ENCODE results near the gene KIAA1210.
A peak's percentile ranks its signal among the peaks of the same experiment; 100 is the strongest.

The KIAA1210 gene

DNA sequence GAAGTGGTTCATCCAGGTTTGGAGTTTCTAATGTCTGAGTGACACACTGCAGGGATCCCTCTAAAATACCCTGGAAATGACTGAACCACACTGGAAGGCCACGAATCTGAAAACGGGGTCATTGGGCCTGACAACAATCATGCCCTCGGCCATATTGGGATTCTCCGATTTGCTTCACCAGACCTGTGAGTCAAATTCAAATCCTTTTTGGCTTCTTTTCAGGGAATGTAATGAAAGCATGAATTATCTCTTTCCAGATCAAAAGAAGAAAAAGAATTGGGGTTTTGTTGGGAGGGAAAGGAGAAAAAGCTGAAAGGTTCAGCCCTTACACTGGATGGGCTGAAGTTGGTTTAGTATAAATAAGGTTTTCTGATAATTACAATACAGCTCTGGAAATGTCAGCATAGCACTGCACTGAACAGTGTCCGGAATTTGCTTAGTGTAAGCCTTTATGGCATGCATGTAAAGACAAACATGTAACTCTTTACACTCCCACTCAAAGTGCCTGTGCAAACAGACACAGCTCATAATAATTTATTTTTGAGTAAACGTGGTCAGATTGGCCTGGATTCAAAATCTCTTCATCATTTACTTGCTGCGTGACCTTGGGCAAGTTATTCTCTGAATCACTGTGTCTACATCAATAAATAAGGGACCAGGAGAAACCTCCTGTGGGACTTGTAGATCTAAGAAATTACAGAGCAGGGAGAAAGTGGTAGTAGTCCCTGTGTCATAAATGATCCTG, 33.4 kb downstream of the KIAA1210 start:
- FAIRE-seq, result no peak

DNA sequence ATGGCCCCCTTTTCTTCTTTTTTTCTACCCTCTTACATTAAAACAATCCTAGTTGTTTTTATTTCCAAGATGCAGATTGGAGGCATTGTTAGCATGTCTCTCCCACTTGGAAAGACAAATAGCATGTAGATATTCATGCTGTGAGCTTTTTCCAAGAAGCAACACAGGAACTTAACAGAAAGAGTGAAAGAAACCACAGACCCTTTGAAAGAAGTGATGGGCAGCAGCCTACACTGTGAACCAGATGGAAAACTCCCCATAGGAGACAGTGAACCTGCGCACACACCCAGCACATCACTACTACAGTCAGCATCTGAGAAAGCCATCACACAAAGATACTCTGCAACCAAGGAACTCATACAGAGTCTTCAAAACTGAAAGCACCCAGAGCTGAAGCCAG, 37.0 kb downstream of the KIAA1210 start:
- no peak for FAIRE-seq
- DNase-seq (ENCODE audit: low spot score), result no peak

More for the DNA sequence above, 33.4 kb downstream of the KIAA1210 start:
- DNase-seq (ENCODE audit: low spot score), result no peak

DNA sequence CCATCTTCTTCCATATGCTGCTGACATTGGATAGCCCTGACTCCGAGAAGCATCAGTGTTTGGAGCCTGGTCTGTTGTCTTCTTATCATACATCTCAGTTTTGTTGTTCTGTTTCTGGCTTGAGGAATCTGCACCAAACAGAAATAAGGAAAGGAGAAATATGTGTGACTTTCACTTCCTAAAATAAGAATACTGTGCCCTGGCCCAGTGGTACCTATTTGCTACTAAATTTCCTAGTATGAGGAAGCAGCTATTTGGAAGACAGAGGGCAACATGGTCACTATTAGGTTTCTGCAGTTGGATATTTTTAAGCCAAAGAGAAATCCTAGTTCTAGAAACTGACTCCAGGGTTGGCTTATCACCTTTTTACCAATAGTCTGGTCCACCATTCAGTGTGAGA, 38.0 kb downstream of the KIAA1210 start:
- FAIRE-seq (no peak), DNase-seq (ENCODE audit: low spot score) (no peak)

DNA sequence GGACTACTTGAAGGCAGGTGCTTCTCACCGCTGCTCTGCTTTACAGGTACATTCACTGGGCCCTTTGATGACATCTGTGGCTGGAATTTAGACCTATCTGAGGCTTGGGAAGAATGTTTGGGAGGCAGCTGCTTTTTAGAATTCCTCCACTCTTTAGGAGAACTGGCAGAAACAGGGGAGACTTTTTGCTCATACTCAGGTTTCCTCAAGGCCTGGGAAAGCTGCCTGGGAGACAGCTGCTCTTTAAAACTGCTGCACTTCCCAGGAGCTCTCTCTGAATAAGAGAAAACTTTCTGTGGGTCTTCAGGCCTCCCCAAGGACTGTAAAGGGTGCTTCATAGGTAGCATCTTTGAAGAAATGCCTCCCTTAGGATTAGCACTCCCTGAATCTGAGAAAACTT, 40.5 kb downstream of the KIAA1210 start:
- no peak for FAIRE-seq
- no peak for DNase-seq (ENCODE audit: low spot score)

DNA sequence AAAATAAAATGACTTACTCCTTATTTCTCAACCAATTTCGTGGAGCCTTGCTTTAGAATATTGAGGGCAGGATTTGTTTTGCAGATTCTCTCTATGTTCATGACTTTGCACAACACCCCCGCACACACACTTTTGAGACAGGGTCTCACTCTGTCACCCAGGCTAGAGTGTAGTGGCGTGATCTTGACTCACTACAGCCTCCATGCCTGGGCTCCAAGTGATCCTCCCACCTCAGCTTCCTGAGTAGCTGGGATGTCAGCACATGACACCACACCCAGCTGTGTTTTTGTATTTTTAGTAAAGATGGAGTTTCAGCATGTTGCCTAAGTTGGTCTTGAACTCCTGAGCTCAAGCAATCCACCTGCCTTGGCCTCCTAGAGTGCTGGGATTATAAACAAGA, 42.8 kb downstream of the KIAA1210 start:
- DNase-seq (ENCODE audit: low spot score) (no peak), FAIRE-seq (no peak)

DNA sequence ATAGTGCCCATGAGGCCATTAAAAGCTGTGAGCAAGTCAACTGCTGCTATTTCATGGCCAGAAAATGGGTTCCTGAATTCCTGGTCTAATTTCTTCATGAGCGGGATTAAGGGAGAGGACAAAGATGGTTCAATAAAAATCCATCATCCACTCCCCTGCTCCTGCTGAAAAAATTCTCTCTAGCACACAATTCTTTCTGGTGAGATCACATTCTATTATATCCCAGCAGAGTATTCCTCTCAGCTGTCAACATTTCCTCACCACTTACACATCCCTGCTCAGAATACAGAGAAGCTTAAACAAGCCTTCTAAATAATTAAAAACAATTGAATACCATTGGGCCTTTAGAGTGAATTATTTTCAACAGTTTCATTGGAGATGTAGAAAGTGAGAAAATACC, 45.3 kb downstream of the KIAA1210 start:
- DNase-seq (ENCODE audit: low spot score), result no peak
- FAIRE-seq, result no peak

DNA sequence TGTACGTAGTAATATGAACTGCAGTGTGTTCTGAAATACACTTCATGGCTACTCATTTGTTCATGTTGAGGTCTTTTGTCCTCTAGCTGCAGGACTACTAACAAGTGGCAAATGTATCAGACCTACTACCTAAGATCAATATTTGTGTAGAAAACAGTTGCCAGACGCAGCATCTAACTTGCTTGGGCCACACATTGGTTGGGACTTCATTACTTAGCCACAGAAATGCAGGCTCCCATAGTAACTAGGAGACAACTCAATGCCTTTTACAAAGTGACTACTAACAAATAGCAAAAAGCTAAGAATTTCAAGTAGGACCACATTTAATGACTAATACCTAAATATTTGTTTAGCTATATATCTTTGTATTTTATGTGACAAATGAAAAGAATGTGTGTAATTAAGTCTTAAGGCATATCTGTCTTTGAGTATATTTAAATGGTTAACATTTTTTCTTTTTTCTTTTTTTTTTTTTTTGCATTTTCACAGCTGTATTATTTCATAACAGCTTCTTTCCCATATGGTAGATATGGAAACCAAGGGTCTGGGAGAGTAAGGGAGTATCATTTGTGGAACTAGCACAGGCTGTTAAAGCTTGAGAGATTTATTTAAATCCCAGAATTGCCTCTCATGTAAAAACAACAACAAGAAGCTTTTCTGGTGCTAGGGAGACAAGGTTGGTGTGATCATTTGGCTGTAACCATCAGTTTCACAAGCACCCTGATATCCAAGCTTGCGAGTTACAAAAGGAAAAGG, 52.2 kb downstream of the KIAA1210 start:
- DNase-seq (ENCODE audit: low spot score) (no peak), FAIRE-seq (no peak)

DNA sequence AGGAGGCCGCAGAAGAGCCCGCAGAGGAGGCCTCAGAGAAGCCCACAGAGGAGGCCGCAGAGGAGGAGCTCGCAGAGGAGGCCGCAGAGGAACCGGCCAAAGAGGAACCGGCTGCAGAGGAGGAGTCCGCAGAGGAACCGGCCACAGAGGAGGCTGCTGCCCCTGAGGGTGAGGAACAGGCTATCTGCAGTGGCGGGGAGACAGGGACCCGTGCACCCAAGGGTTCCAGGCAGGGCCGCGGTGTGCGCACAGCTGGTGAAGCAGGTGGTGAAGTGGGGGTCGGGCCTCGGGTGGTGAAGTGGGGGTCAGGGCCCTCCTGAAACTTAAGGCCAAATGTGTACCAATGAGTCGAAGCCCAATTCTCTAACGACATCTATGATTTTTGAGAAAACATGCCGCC, 53.7 kb downstream of the KIAA1210 start:
- DNase-seq (ENCODE audit: low spot score), result no peak
- FAIRE-seq, result no peak

DNA sequence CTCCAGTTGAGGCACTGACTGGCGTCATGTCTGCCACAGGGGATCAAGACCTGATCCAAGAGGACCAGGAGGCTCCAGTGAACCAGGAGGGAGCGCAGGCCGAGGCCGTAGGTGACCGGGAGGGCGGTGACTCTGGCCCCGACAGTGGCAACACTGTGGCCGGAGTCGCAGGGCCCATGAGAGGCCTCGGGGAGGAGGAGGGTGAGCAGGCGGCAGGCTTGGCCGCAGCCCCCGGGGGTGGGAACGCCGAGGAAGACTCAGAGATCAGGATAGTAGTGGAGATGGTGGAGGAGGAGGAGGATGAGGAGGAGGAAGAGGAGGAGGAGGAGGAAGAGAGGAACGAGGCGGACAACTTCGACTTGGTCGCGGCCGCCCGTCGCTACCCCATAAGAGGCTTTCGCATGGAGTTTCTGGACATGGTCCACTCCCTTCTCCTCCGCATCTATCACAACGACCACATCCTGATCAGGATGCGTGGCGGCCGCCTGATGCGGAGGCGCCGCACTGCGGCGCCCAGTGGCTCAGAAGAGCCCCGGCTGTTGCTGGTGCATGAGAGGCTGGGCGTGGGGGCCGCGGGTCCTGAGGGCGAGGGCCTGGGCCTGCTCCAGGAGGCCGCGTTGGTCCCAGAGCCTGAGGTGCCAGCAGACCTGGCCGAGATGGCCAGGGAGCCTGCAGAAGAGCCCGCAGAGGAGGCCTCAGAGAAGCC, 54.3 kb downstream of the KIAA1210 start:
- FAIRE-seq (no peak), DNase-seq (ENCODE audit: low spot score) (no peak)

DNA sequence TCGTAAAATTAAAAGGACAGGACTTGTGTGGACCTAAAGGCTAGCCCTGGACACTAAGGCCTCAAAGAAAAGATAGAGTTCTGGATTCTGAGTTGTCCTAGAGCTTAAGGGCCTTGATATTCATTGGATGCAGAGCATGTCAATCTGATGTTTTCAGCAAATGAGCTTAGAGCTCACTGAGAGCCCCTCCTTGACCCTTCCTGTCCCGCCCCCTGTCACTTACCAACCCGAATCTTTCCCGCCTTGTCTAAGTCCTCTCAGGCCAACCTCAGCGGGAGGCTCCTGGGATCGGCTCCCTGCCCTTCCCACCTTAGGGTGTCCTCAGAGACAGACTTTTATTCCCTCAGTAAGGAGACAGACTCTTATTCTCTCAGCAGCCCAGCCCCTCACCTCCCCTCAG, 54.9 kb downstream of the KIAA1210 start, which contains the start of gene CT47C1:
CT47C1 (plus strand) TSS at position 250 of the 400 bp plus-strand sequence. CDS start 233 bp downstream, outside the sequence.
- DNase-seq (ENCODE audit: low spot score), result no peak
- no peak for FAIRE-seq

DNA sequence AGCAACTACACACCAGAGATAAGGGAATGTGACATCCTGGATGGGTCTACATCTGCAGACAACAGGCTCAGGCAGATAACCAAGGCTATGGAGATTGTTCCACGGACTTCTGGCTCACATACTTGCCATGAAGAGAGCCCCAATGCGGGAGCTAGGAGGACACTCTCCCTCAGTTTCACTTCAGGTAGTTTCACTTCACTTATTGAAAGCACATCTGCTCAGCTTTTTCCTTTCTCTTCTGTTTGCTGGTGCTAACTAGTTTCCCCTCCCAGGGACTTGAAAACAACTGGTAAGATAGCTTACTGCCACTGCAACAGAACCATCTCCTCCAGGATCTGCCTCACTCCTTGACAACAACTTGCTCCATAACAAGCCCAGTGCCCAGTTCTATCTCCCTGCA, 56.2 kb downstream of the KIAA1210 start:
- no peak for FAIRE-seq

DNA sequence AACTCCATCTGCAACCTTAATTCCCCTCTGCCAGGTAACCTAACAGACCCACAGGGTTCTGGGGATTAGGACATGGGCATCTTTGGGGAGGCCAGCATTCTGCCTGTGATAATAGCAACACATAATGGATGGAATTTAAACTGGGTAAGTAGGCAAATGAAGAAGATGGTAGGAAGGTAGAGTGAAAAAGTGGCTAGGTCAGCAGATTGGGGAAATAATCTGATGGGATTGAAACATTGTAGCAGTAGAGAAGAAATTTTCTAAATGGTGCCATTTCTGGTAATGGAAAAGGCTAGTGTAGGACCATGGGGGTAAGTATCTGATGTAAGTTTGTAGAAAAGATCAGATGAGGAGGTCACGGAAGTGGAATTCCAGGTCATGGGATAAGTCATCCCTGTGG, 57.9 kb downstream of the KIAA1210 start:
- no peak for DNase-seq (ENCODE audit: low spot score)

More for the DNA sequence above, 56.2 kb downstream of the KIAA1210 start:
- no peak for DNase-seq (ENCODE audit: low spot score)

DNA sequence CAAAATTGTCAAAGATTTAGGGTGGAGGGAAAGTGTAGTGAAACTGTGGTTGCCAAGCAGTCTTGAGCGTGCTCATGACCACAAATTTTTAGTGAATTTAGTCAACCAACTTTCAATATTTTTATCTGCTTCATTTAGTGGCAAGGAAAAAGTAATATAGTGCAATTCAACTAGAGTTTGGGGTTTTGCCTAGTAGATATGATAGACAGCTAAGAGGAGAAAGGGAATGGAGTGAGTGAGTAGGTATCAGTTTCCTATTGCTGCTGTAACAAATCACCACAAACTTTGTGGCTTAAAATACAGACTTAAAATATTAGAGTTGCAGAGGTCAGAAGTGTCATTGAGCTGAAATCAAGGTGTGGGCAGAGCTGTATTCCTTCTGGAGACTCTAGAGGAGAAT, 58.5 kb downstream of the KIAA1210 start:
- DNase-seq (ENCODE audit: low spot score) (no peak), FAIRE-seq (no peak)

More for the DNA sequence above, 57.9 kb downstream of the KIAA1210 start:
- FAIRE-seq, result no peak

DNA sequence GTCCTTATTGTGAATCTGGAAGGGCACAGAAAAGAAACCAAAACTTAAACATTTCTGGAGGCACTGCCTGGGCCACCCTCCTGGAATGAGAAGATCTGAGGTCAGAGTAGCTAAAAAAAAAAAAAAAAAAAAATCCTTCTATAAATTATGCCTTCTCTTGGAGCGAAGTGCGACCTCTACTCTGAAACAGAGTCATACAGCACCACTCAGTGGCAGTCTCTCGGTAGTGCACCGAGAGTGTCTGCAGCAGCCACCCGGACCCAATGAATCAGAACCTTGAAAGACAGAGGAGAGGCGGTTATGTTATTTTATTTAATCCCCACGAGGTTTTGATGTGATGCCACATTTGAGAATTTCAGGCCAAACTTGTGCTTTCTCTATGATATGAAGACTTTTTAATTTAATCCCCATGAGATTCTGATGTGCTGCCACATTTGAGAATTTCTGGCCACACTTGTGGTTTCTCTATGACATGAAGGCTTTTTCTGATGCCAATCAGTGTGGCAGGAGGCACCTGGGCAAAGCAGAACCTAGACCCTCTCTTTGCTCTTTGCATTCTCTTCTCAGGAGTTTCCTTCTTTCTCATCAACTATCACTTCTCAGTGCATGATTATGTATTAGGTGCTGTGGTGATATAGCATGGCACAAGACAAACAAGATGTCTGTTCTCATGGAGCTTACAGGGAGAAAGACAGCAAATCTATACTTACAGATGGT, 60.4 kb downstream of the KIAA1210 start:
- no peak for FAIRE-seq
- peak; percentile 30 for DNase-seq (ENCODE audit: low spot score)

DNA sequence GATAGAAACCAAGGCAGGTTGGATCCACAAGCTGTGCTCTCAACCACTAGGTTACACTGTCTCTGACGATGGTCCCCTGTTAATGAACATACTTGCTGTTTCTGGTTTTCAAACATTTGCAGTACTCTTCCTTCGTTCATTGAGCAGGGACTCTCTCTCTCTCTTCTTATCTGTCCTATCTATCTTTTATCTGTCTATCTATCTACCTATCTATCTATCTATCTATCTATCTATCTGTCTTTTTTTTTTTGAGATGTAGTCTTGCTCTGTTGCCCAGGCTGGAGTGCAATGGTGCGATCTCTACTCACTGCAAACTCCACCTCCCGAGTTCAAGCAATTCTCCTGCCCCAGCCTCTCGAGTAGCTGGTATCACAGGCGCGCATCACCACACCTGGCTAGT, 64.2 kb downstream of the KIAA1210 start:
- no peak for FAIRE-seq
- DNase-seq (ENCODE audit: low spot score), result no peak

DNA sequence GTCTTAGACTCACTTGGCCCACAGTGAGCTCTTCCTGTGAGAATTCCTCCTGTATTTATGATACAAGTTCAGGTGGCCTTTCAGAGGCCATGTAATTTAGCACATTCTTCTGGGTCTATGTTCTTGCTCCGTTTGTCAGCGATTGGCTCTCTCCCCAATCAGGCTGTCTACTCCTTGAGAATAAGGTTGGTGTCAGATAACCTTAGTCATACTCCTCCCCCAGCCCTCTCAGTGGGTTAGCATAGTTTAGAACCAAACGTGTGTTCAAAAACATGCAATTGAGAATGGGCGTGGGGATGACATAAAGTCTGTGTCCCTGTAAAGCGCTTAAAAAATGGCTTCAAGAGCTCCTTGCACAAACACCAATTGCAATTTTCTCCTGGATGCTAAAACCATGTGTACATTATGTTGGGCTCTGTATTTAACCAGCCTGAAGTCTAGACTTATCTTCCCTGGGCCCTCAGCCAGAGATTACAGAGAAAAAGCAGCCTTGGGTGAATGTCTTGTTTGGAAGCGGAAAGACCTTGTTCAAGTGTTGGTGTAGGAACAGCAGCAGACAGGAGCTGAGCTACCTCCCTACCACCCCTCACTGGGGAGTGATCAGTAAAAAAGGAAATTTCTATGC, 64.8 kb downstream of the KIAA1210 start:
- FAIRE-seq, result no peak
- DNase-seq (ENCODE audit: low spot score), result peak; percentile 10

DNA sequence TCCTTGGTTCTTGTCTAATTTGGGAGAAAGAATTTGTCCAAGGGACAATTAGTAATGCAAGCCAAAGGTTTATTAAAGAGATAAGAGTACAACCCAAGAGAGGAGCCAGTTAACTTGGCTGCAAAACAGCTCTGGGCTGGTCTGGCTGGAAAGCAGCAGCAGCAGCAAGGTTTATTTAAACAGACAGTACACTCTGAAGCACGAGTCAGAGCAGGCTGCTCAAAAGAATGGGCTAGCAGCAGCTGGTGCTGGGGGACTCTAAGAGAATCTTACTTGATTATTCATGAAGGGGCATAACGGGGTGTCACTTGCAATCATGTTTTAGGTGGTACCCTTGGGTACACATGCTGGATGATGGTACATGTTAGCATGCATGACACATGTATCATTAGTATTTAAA, 71.9 kb downstream of the KIAA1210 start:
- DNase-seq (ENCODE audit: low spot score), result no peak

DNA sequence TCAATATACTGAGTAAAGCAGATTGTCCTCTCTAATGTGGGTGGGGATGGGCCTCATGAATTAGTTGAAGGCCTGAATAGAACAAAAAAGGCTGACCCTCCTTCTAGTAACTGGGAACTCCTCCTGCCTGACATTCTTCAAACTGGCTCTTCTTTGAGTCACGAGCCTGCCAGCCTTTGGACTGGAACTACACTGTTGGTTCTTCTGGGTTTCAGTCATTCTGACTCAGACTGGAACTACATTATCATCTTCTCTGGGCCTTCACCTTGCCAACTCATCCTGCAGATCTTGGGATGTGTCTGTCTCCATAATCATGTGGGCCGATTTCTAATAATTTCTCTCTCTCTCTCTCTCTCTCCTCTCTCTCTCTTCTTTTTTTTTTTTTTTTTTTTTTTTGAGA, 81.7 kb downstream of the KIAA1210 start:
- no peak for DNase-seq (ENCODE audit: low spot score)
- no peak for FAIRE-seq

More for the DNA sequence above, 71.9 kb downstream of the KIAA1210 start:
- no peak for FAIRE-seq

DNA sequence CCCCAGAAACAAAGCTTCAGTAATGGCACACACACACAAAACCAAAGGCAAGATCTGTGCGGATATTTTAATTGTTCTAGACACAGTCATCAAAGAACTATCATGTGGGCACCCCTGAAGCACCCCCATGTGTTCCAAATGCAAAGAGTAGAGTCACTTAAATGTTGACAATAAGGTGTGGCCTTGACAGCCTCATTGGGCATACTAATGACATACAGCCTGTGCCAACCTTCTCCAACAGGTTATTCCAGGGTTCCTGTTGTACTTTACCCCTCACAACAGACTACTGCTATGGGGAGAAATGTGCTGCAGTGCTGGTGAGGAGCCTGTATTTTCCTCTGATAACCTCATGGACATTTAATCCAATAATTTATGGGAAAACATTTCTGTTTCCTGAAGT, 84.6 kb downstream of the KIAA1210 start:
- no peak for DNase-seq (ENCODE audit: low spot score)
- no peak for FAIRE-seq

DNA sequence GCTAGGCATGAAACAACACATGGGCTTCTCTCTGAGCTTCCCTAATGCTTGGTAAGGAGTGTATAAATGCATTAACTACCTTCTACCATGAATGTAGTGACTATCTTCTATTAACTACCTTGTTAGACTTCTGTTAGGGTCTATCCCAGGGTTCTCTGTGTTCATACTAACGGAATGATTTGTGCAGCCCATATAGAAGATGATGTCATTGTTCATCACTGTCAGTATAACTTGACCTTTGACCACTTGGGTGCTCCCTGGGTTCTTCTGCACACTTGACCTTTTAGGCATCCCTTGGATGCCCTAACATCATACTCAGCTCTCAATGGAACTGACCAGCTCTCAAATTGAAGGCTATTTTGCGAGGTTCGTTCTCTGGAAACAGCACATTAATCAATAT, 85.6 kb downstream of the KIAA1210 start:
- no peak for FAIRE-seq
- DNase-seq (ENCODE audit: low spot score), result no peak

DNA sequence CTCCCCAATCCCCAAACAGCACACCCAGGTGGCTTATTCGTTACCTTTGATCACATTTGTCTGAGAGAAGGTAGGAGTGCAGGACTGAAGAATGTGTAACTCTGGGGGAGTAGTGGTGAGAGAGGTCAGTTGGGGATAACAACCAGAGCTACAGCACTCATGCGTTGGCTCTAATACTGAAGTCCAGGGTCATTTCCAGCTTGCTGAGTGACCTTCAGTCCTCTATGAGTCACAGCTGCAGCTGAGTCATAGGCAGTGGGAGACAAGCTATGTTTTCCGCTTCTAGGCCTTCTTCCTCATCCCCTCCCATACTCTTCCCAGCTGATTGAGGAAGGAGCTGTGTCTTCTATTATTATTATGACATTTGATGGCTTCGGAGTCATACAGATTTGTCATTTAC, 86.4 kb downstream of the KIAA1210 start:
- DNase-seq (ENCODE audit: low spot score), result peak; percentile 41
- no peak for FAIRE-seq
